GM23338 (cell line): Measurements from ENCODE around the gene NBAS. TPM values are rescaled to one million over a fixed set of nuclear protein-coding genes. Genes with fewer than 3 reads are reported as not detected.

Experiments
- EZH2 ChIP-seq: fragments of 200-600 bp; sonication (generic); IDR thresholded peaks from one replicate; pipeline ENCODE4 v1.8.0; 2017; ENCODE audit warnings: antibody characterized with exemption, mild to moderate bottlenecking, low read depth; ENCODE audit not compliant: unreplicated experiment
- NANOG ChIP-seq: IDR thresholded peaks from 2 replicates; pipeline ENCODE4 v1.6.1; 2016; ENCODE audit warnings: antibody characterized with exemption, borderline replicate concordance
- POLR2AphosphoS5 ChIP-seq: IDR thresholded peaks from 2 replicates; pipeline ENCODE4 v1.6.1; 2016; ENCODE audit warnings: antibody characterized with exemption, low read depth
- STAT1 ChIP-seq: IDR thresholded peaks from one replicate; pipeline ENCODE4 v1.6.1; 2016; ENCODE audit warnings: antibody characterized with exemption; ENCODE audit not compliant: unreplicated experiment
- polyA plus RNA-seq: library from polyadenylated mRNA; unstranded; fragments of >200 nt; fragmentation: Nextera tagmentation; extraction: Ambion mirVana; gene quantifications from 2 replicates; pipeline ENCODE4 v1.2.1, GENCODE V29; 2016
- total RNA-seq: library from RNA; depleted of rRNA; stranded (reverse); fragments of >200 nt; shearing (Covaris generic); gene quantifications from 2 replicates; pipeline ENCODE4 v1.2.3, GENCODE V29; 2014
- TF ChIP-seq, protein P1 (sequence below): fragments of 250-450 bp; sonication (Bioruptor Pico); IDR thresholded peaks from 2 replicates; pipeline ENCODE4 v1.5.0; 2020; ENCODE audit warnings: mild to moderate bottlenecking, moderate library complexity
- TF ChIP-seq, protein P2 (sequence below), 2 experiments: fragments of 200-600 bp in 1 of 2; sonication (generic) in 1 of 2; conservative IDR thresholded peaks; 2 replicates each; pipeline versions ENCODE4 v1.5.1 to v1.6.1; 2016 to 2017; ENCODE audit warnings: antibody characterized with exemption in 2 of 2, low read depth in 2 of 2, mild to moderate bottlenecking in 2 of 2, moderate library complexity in 1 of 2
- TF ChIP-seq, protein P3 (sequence below): IDR thresholded peaks from one replicate; pipeline ENCODE4 v1.6.1; 2018; ENCODE audit warnings: antibody characterized with exemption; ENCODE audit not compliant: unreplicated experiment

The NBAS gene
- total and polyA plus RNA-seq, 2 experiments from 2014 or later, result 24.8 to 38.9 TPM

DNA sequence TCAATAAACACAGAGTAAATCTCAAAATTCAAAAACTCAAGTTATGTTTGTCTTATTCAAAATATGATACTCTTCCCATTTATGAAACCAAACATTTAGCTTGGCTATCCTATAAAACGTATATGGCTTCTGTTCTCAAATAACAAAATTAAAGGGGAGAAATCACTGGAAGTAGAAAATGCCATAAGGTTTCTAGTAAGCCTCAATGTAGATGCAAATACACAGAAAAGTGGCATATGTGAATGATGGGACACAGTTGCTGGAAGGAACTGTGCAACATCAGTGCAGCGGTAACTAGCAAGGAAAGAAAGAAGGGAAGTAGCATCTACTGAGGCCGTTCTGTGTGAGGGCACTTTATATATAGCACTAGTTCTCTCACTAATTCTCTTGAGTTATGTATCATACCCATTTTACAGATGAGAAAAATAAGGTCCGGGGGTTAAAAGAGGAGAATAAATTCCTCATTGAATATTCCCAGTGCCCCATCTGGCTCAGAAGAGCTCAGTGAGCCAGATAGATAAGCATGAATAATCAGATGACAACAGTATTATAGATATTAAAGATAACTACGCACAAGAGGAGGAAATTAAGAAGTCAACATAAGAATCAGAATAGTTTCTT is 27.2 kb downstream of the NBAS start (continued):
- TF ChIP-seq, protein P1, sequence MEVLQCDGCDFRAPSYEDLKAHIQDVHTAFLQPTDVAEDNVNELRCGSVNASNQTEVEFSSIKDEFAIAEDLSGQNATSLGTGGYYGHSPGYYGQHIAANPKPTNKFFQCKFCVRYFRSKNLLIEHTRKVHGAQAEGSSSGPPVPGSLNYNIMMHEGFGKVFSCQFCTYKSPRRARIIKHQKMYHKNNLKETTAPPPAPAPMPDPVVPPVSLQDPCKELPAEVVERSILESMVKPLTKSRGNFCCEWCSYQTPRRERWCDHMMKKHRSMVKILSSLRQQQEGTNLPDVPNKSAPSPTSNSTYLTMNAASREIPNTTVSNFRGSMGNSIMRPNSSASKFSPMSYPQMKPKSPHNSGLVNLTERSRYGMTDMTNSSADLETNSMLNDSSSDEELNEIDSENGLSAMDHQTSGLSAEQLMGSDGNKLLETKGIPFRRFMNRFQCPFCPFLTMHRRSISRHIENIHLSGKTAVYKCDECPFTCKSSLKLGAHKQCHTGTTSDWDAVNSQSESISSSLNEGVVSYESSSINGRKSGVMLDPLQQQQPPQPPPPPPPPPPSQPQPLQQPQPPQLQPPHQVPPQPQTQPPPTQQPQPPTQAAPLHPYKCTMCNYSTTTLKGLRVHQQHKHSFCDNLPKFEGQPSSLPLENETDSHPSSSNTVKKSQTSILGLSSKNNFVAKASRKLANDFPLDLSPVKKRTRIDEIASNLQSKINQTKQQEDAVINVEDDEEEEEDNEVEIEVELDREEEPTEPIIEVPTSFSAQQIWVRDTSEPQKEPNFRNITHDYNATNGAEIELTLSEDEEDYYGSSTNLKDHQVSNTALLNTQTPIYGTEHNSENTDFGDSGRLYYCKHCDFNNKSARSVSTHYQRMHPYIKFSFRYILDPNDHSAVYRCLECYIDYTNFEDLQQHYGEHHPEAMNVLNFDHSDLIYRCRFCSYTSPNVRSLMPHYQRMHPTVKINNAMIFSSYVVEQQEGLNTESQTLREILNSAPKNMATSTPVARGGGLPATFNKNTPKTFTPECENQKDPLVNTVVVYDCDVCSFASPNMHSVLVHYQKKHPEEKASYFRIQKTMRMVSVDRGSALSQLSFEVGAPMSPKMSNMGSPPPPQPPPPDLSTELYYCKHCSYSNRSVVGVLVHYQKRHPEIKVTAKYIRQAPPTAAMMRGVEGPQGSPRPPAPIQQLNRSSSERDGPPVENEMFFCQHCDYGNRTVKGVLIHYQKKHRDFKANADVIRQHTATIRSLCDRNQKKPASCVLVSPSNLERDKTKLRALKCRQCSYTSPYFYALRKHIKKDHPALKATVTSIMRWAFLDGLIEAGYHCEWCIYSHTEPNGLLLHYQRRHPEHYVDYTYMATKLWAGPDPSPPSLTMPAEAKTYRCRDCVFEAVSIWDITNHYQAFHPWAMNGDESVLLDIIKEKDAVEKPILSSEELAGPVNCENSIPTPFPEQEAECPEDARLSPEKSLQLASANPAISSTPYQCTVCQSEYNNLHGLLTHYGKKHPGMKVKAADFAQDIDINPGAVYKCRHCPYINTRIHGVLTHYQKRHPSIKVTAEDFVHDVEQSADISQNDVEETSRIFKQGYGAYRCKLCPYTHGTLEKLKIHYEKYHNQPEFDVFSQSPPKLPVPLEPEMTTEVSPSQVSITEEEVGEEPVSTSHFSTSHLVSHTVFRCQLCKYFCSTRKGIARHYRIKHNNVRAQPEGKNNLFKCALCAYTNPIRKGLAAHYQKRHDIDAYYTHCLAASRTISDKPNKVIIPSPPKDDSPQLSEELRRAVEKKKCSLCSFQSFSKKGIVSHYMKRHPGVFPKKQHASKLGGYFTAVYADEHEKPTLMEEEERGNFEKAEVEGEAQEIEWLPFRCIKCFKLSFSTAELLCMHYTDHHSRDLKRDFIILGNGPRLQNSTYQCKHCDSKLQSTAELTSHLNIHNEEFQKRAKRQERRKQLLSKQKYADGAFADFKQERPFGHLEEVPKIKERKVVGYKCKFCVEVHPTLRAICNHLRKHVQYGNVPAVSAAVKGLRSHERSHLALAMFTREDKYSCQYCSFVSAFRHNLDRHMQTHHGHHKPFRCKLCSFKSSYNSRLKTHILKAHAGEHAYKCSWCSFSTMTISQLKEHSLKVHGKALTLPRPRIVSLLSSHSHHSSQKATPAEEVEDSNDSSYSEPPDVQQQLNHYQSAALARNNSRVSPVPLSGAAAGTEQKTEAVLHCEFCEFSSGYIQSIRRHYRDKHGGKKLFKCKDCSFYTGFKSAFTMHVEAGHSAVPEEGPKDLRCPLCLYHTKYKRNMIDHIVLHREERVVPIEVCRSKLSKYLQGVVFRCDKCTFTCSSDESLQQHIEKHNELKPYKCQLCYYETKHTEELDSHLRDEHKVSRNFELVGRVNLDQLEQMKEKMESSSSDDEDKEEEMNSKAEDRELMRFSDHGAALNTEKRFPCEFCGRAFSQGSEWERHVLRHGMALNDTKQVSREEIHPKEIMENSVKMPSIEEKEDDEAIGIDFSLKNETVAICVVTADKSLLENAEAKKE (CRISPR knock-in tag), result no peak
- TF ChIP-seq NANOG (no peak), EZH2 (no peak), POLR2AphosphoS5 (no peak), STAT1 (no peak)
- TF ChIP-seq, protein P2, sequence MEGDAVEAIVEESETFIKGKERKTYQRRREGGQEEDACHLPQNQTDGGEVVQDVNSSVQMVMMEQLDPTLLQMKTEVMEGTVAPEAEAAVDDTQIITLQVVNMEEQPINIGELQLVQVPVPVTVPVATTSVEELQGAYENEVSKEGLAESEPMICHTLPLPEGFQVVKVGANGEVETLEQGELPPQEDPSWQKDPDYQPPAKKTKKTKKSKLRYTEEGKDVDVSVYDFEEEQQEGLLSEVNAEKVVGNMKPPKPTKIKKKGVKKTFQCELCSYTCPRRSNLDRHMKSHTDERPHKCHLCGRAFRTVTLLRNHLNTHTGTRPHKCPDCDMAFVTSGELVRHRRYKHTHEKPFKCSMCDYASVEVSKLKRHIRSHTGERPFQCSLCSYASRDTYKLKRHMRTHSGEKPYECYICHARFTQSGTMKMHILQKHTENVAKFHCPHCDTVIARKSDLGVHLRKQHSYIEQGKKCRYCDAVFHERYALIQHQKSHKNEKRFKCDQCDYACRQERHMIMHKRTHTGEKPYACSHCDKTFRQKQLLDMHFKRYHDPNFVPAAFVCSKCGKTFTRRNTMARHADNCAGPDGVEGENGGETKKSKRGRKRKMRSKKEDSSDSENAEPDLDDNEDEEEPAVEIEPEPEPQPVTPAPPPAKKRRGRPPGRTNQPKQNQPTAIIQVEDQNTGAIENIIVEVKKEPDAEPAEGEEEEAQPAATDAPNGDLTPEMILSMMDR (conservative IDR thresholded peaks at IDR 0.05; ENCODE audit: low read depth in 2 of 2), result no peak
- TF ChIP-seq, protein P3, sequence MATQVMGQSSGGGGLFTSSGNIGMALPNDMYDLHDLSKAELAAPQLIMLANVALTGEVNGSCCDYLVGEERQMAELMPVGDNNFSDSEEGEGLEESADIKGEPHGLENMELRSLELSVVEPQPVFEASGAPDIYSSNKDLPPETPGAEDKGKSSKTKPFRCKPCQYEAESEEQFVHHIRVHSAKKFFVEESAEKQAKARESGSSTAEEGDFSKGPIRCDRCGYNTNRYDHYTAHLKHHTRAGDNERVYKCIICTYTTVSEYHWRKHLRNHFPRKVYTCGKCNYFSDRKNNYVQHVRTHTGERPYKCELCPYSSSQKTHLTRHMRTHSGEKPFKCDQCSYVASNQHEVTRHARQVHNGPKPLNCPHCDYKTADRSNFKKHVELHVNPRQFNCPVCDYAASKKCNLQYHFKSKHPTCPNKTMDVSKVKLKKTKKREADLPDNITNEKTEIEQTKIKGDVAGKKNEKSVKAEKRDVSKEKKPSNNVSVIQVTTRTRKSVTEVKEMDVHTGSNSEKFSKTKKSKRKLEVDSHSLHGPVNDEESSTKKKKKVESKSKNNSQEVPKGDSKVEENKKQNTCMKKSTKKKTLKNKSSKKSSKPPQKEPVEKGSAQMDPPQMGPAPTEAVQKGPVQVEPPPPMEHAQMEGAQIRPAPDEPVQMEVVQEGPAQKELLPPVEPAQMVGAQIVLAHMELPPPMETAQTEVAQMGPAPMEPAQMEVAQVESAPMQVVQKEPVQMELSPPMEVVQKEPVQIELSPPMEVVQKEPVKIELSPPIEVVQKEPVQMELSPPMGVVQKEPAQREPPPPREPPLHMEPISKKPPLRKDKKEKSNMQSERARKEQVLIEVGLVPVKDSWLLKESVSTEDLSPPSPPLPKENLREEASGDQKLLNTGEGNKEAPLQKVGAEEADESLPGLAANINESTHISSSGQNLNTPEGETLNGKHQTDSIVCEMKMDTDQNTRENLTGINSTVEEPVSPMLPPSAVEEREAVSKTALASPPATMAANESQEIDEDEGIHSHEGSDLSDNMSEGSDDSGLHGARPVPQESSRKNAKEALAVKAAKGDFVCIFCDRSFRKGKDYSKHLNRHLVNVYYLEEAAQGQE, result no peak
